Tibial artery (tissue), 4 donors: ENCODE measurements around the gene GCLC.
A peak's percentile ranks its signal among the peaks of the same experiment; 100 is the strongest.

Experiments used
- DNase-seq, 2 donors: peaks; one replicate each; pipeline ENCODE4 v3.0.0-alpha.2; 2019
- H3K27ac ChIP-seq, 2 donors: fragments of 200-600 bp; sonication (generic) in 1 of 2; 1 replicate in 1 of 2; 2 replicates in 1 of 2; pipeline ENCODE4 v1.5.1; 2018 to 2019; ENCODE audit warnings: mild to moderate bottlenecking in 1 of 2
- H3K27me3 ChIP-seq, 2 donors: fragments of 200-600 bp; sonication (generic) in 1 of 2; one replicate each; pipeline versions ENCODE4 v1.5.1 to v1.6.0; 2016 to 2019
- H3K36me3 ChIP-seq, 3 donors: fragments of 200-600 bp; sonication (generic) in 2 of 3; one replicate each; pipeline ENCODE4 v1.5.1; 2016 to 2019; ENCODE audit warnings: mild to moderate bottlenecking in 2 of 3
- H3K4me1 ChIP-seq, 4 donors: fragments of 200-600 bp; sonication (generic) in 2 of 4; 1 replicate in 3 of 4; 2 replicates in 1 of 4; pipeline ENCODE4 v1.5.1; 2016 to 2019
- H3K4me3 ChIP-seq, 2 donors: fragments of 200-600 bp; sonication (generic) in 1 of 2; 1 replicate in 1 of 2; 2 replicates in 1 of 2; pipeline ENCODE4 v1.5.1; 2018 to 2019; ENCODE audit warnings: mild to moderate bottlenecking in 2 of 2
- H3K9me3 ChIP-seq, 3 donors: fragments of 200-600 bp; sonication (generic) in 1 of 3; one replicate each; pipeline ENCODE4 v1.5.1; 2016 to 2019
- intact Hi-C: fragments of 100-400 bp; cut with DNase I; formaldehyde crosslinking; loops from one replicate; pipeline ENCODE4 v1.15.0; 2023; ENCODE audit warnings: low total_unique reads
- TF ChIP-seq, protein P1 (sequence below), 2 experiments: fragments of 200-600 bp in 1 of 2; fragments of 450-650 bp in 1 of 2; IDR thresholded peaks; one replicate each; pipeline ENCODE4 v1.5.1; 2017 to 2019; ENCODE audit warnings: antibody characterized with exemption in 2 of 2, mild to moderate bottlenecking in 1 of 2, moderate library complexity in 1 of 2

The GCLC gene

DNA sequence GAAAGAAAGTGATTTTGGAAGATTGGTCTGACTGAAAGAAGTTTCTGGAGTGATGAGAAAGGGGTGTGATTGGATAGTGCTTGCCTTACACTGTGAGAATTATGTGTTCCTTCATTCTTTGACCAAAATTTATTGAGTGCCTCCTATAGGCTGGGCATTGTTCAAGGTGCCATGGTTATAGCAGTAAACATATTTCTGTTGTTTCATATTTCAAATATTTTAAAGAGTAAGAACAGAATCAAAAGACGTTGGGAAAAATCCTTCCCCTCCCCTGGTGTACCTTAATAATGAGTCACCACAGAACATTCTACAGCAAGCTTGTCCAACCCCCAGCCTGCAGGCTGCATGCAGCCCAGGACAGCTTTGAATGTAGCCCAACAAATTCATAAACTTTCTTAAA, 78.6 kb downstream of the GCLC start:
- TF ChIP-seq, protein P1, sequence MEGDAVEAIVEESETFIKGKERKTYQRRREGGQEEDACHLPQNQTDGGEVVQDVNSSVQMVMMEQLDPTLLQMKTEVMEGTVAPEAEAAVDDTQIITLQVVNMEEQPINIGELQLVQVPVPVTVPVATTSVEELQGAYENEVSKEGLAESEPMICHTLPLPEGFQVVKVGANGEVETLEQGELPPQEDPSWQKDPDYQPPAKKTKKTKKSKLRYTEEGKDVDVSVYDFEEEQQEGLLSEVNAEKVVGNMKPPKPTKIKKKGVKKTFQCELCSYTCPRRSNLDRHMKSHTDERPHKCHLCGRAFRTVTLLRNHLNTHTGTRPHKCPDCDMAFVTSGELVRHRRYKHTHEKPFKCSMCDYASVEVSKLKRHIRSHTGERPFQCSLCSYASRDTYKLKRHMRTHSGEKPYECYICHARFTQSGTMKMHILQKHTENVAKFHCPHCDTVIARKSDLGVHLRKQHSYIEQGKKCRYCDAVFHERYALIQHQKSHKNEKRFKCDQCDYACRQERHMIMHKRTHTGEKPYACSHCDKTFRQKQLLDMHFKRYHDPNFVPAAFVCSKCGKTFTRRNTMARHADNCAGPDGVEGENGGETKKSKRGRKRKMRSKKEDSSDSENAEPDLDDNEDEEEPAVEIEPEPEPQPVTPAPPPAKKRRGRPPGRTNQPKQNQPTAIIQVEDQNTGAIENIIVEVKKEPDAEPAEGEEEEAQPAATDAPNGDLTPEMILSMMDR (IDR thresholded peaks at IDR 0.05): no peak
- peaks cover 0 to 3% (median 0%) of the 10 kb centered on the region in 4 donors for H3K4me1 ChIP-seq
- no peaks in the 10 kb centered on the region for H3K36me3 ChIP-seq
- intact Hi-C loops: no loop called here
- no peak overlapping the region for H3K4me3 ChIP-seq
- no peaks in the 10 kb centered on the region for H3K9me3 ChIP-seq
- H3K27ac ChIP-seq: no peak overlapping the region
- no peaks in the 10 kb centered on the region for H3K27me3 ChIP-seq
- no peak for DNase-seq

DNA sequence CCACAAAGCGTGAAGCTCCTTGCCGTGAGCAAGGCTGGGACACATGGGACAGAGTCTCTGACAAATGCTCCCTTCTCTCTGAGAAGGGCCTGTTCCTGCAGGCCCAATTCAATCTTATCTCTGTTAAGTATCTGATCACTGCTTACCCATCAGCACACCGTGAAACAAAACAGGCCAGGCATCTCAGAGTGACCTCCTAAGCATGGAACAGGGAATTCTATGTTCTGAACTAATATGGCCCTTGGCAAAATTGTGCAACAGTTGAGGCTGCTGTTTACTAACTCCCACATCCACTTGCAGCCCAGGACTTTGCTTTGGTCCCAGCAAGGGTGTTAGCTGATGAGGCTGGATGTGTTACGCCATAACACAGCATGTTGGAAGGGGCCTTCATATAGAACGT, 79.2 kb downstream of the GCLC start:
- Histone ChIP-seq H3K27me3 (no peaks in the 10 kb centered on the region), H3K36me3 (no peaks in the 10 kb centered on the region), H3K27ac (no peak overlapping the region), H3K9me3 (no peaks in the 10 kb centered on the region), H3K4me3 (no peak overlapping the region), H3K4me1 (peaks cover 0 to 3% (median 0%) of the 10 kb centered on the region in 4 donors)
- TF ChIP-seq, protein P1 (IDR thresholded peaks at IDR 0.05): no peak
- DNase-seq: no peak
- intact Hi-C loops: no loop called here

DNA sequence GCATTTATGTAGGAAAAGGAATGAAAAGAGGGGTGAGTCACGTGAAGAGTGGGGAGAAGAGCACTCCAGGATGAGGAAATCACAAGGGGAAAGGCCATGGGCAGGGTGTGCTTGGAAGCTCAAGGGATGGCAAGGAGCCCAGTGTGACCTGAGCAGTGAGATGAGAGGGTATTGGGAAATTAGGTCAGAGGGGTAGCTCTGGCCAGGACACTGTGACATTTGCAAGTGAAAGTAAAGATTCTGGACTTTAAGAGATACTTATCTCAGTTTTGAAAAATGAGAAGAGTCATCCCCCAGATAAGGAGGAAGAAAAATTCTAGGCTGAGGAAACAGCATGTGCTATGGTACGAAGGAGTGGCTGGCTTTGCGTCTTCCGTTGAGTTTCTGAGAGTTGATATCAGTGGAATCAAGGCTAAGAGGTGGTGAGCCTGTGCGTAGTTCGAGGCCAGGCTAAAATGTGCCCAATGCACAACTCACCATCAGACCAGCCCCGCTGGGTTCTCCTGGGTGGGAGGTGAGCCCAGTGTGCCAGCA, 79.9 kb downstream of the GCLC start:
- intact Hi-C loops: no loop called here
- H3K4me1 ChIP-seq: peaks cover 0 to 3% (median 0%) of the 10 kb centered on the region in 4 donors
- H3K36me3 ChIP-seq: no peaks in the 10 kb centered on the region
- DNase-seq: peak; percentile 67 to 78
- no peaks in the 10 kb centered on the region for H3K27me3 ChIP-seq
- H3K9me3 ChIP-seq: no peaks in the 10 kb centered on the region
- TF ChIP-seq, protein P1 (IDR thresholded peaks at IDR 0.05): no peak
- no peak overlapping the region for H3K4me3 ChIP-seq
- H3K27ac ChIP-seq: no peak overlapping the region

DNA sequence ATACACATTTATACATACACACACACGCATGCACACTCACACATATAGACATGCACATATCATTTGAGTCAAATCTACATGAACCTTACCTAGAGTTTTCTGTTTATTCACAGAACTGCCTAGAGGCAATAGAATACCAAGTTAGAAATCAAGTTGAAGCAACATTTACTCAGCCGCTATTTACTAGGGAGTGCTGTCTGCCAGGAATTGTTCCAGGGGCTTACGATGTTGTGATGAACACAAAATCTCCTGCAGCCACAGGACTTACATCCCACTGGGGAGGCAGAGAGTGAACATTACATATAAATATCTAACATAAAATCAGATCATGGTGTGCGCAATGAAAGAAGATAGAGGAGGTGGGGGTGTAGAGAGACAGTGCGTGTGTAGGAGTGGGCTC, 80.4 kb downstream of the GCLC start:
- Histone ChIP-seq H3K27ac (no peak overlapping the region), H3K9me3 (no peaks in the 10 kb centered on the region), H3K4me3 (no peak overlapping the region), H3K4me1 (peaks cover 0 to 3% (median 0%) of the 10 kb centered on the region in 4 donors), H3K36me3 (no peaks in the 10 kb centered on the region), H3K27me3 (no peaks in the 10 kb centered on the region)
- DNase-seq: no peak
- intact Hi-C loops: no loop called here
- TF ChIP-seq, protein P1 (IDR thresholded peaks at IDR 0.05): no peak

DNA sequence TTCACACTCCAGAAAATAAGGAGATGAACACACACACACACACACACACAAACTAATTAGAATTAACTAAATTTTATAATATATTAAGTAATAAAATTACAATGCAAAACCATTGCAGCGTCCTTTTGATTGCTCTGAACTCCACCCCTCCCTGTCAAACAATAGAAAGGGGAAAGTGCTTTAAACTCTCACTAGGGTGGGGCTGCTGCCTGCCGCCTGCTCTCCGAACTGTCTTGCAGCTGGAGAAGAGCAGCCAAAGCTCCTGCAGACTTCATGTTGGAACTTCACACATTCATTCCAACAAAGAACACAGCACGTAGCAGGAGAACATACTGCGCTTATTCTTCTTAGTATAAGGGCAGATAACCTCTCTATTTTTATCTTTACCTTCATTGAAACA, 83.2 kb downstream of the GCLC start:
- Histone ChIP-seq H3K36me3 (no peaks in the 10 kb centered on the region), H3K27ac (no peak overlapping the region), H3K27me3 (no peaks in the 10 kb centered on the region), H3K9me3 (no peaks in the 10 kb centered on the region), H3K4me3 (no peak overlapping the region), H3K4me1 (peaks cover 0 to 3% (median 0%) of the 10 kb centered on the region in 4 donors)
- intact Hi-C loops: no loop called here
- DNase-seq: no peak
- TF ChIP-seq, protein P1 (IDR thresholded peaks at IDR 0.05): no peak
